Activated gamma-delta T cell treated with Interleukin-2 at 50 U/mL for 16 hours (primary cell): ENCODE results near the gene P3H2.
"Not testable (repeated sequence)": the region's sequence is repeated elsewhere in the genome, so short reads cannot be mapped to it uniquely, and the experiment has no call there.

Experiments
- DNase-seq: peaks from one replicate; pipeline ENCODE4 v3.0.0-alpha.2; 2020

P3H2 gene

DNA sequence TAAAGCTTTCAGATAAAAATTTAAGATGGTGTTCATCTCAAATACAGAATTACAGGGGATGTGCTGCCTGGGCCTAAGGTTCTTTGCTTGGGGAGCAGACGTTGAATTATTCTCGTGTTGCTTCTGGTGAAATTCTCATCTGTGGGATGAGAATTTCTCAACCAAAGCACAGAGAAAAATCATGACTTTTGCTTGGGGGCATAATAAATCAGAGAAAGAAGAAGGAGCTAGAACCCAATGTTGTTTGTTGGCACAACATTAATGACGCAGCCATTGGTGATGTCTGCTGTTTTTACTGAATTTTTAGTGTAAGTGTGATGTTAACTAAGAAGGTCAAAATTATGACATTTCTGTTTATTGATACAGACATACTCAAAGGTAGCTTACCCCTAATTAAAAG, 35.7 kb downstream of the P3H2 start:
- DNase-seq, result no peak

DNA sequence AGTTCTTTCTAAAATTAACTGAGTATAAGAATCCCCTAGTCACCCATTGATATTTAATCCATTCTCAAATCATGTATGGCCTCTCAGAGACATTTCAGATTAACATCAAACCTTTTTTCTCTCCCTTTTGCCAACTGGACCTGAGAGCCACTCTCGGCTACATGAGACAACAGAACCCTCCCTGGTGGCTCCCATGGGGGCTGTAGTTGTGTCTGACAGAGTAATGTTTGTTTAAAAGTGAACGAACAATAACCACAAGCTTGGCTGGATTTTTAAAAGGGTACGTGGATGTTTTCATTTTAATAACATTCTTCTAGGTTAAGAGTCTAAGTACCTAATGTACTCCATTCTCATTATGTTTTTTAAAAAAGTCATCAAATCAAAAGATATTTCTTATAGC, 37.1 kb downstream of the P3H2 start:
- no peak for DNase-seq

DNA sequence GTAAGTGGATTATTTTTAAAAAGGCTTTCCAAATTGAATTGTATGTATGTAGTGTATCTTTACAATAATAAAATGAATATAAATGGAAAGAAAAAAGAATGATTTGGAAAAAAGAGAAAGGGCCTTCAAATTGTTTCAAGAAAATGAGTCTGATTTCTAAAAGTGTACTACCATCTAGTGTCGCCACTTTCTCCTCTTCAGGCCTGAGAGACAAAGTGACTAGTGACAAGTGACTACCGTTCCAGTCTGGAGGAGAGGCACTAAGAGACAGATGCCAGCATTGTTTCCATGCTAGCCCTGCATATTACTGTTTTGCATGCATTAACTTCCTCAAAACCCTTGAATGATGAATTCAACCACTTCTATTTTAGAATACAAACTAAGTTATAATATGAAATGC, 39.3 kb downstream of the P3H2 start:
- no peak for DNase-seq

DNA sequence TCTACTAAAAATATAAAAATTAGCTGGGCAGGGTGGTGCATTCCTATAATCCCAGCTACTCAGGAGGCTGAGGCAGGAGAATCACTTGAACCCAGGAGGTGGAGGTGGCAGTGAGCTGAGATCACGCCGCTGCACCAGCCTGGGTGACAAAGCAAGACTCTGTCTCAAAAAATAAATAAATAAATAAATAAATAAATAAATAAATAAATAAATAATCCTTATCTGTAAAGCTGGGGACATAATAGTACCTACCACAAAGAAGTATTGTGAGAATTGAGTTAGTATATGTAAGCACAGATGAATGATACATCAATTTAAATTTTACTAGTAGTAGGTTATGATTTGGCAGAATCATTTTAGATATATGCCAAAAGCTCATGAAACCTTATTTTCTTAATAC, 41.5 kb downstream of the P3H2 start:
- not testable (repeated sequence) for DNase-seq

DNA sequence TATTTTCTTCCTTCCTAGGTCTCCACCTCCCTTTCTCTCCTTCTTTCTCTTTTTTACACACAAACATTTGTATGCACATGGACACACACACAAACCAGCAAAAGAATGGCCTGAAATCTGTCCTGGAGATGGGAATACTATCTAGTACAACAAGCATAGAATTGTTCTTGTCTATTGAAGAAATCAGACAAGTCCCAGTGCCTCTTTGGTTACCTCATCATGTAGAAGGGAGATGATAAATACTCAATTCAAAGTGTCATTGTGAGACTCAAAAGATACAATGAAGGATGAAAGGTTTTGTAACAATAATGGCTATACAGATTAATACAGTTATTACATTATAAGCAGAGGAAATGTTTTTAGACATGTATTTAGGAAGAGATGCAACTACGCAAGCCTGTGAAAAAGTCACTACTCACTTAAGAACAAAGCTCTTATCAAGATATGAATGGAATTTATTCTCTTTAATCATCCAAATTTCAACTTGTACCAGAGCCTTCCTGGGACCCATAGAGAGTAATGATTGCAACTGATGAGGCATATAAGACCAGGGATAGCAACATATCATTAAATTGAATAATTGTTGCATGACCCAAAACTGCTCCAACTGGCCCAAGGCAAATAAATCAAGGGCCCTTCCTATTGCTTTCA, 43.2 kb downstream of the P3H2 start:
- DNase-seq, result no peak

DNA sequence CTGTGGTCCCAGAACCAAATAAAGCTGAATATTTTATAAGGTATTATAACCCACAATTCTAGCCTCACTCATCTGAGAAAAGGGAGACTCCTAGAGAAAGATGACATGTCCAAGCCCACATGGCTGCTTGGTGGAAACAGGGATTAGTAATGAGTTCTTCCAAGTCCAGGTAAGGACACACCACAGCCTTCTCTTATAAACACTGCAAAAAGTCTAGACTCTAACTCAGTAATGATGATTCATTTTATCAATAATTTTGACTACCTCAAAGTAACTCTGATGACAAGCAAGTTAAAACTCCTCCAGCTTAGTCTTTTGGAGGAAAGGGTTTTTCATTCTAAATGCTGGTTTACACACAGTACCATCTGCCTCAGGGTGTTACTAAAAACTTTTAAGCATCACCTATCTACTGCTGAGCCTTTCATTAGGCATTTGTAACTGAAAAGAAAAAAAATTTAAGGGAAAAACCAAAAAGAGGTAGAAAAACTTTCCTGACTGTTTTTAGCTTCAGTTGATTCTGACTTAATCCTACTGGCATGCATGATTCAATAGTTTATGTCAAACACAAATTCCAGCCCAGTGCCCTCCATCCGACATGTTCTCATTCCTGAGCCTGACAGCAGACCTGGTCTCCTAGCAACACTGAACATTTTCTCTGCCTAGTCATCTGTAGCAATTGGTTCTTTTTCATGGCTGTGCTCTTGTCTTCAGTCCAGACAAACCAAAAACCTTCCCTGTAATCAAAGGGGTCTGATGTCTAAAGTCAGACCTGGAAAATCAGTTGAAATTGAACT, 43.9 kb downstream of the P3H2 start:
- DNase-seq, result no peak

DNA sequence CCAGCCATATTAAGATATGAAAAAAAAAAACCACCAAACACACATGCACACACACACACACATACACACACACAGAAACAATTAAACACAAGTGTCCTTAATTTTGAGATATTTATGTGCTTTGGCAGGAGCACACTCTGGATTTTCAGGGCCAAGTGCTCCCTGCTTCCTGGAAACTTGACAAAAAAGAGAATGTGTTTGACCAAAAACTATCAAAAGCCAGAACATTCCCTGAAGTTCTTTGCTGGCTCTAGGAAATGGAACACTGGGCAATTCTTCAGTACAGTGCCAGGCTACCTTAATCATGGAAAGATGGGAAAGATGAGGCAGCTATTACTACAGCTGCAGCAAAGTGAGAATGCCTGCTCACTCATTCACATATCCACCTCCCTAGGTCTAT, 44.6 kb downstream of the P3H2 start:
- DNase-seq, result no peak

DNA sequence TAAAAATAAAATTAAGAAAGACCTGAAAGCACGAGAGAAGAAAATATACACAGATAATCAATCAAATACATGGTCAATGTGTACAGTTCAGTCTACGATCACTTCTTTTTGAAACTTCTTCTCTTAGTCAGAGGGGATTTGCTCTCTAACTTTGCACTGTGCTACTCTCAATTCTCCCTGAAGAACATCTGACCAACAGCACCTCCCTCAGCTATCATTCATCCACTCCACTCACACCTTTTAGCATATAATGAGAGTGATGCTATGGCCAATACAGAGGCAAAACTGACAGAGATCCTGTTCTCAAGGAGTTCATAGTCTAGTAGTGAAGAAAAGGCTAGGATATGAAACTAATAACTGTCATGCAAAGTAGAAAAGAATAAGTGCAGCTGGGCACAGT, 45.9 kb downstream of the P3H2 start:
- DNase-seq, result no peak

DNA sequence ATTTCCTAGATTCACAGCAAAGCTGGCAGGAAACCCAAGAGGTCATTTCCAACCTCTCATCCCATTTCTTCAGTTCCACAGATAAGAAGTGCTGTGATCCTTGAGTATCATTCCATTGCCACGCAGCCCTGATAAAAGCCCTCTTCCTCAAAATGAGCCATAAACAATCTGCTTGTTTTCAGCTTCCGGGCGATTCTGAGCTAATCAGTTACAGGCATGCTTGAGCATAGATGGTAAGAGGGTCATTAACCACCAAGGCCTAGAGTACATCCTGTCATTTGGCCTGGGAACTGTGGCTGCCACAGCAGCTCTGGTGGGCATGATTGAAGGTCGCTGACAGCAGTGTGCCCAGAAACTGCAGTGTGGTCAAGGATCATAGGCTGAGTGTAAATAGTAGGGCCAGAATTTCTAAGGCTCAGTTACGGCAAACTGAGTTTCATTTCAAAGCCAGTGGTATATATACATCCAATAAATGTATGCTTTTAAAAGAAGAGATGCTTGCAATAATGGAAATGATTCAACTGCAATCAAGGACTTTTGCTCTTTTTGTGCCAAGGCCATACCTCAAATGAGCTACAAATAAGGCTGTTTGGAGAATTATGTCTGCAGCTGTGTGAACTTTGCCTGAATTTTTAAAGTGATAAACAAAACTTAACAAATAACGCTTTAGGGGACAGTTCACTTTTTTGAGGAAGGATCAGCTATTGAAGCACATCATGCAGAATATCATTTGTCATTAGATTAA, 47.3 kb downstream of the P3H2 start:
- DNase-seq, result no peak

DNA sequence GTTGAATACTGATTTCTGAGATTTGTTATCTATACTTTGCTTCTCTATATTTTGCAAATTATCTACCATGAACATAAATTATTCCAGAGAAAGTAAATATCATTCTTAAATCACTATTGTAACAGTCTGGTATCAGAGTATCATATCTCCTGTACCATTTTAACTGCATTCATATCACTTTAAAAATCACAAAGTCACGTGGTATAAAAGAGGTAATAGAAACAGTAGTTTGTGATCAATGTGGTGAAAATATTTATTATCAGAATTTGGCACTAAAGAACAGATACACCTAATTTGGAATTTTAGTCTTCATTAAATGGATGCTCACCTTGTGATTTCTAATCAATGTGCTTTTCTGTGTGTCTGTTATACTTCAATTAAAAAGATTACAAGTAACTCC, 47.8 kb downstream of the P3H2 start:
- no peak for DNase-seq

DNA sequence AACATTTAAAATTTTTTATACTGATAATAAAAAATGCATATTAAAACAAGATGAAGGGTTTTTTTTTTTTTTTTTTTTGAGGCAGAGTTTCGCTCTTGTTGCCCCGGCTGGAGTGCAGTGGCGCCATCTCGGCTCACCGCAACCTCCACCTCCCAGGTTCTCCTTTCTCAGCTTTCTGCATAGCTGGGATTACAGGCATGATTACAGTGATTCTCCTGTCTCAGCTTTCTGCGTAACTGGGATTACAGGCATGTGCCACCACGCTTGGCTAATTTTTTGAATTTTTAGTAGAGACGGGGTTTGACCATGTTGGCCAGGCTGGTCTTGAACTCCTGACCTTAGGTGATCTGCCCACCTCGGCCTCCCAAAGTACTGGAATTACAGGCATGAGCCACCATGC, 48.8 kb downstream of the P3H2 start:
- not testable (repeated sequence) for DNase-seq

DNA sequence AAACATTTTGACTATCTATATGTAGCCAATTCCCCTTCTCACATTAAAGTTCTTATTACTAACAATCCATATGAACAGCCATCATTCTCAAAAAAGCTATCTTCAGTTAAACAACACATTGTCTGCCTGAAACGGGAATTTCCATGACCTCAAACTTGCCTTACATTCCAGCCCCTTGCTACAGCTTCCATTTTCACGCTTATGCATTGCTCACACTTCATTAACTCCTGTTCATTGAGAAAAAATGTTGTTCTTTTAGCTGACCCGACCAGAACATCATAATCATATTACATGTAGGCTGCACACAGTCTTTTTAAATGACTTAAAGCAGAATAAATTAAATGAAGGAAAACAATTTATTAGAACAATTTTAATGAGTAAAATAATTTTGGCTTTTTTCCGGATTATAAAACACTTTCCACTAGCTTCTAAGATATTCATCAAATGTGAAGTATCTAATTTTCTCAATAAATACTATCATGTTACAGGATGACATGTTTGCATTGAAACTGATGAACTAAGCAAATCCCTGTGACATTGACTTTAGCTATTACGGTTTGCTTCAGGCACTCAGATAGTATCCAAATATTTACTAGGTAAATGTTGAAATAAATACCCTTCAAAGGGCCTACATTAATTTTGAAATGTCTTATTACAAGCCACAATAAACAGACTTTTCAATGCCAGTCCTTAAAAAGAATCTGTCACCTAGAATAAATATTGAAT, 49.9 kb downstream of the P3H2 start:
- no peak for DNase-seq

DNA sequence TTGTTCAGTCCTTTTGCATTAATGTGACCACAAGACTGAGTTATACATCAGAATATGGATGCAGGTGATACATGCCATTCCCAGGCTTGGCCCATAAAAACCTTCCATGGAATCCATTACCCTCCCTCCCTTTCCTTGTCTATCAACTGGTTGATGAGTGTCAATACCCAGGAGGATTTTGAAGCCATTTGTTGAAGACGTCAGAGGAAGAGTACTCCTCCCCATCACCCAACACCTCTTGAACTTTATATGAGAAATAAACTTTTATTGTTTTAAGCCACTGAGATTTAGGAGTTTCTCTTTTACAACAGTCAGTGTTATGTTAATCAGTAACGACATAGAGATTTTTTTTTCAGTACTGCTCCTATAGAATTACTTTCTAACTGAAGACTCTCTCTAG, 55.5 kb downstream of the P3H2 start:
- no peak for DNase-seq

DNA sequence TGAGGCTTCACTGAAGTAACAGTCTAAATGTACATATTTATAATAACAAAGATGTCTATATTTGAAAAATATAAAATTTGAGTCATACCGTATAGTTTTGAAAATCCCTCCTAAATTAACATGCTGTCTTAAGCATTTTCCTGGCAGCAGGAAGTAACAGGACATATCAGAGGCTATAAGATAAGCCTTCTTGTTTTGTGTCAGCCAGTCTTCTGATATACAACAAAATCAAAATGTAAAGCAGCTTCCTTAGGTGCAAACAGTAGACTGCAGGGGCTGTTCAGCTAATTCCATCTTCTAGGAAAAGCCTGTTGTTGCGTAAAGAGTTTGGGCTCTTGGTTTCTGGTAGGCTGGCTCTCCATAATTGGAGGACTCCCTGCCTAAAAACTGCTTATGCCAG, 56.0 kb downstream of the P3H2 start:
- no peak for DNase-seq

DNA sequence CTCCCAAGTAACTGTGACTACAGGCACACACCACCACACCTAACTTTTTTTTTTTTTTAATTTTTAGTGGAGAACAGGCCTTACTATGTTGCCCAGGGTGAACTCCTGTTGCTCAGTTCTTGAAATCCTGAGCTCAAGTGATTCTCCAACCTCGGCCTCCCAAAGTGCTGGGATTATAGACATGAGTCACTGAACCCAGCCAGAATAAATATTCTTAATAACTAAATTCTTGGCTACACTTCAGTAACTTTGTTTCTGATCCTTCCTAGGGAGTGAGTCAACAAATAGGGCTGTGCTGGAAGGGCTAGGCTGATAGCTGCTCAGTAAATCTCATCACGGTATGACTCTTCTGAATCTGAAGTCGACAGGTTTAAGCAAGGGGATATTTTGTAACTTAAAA, 56.6 kb downstream of the P3H2 start:
- DNase-seq, result no peak

DNA sequence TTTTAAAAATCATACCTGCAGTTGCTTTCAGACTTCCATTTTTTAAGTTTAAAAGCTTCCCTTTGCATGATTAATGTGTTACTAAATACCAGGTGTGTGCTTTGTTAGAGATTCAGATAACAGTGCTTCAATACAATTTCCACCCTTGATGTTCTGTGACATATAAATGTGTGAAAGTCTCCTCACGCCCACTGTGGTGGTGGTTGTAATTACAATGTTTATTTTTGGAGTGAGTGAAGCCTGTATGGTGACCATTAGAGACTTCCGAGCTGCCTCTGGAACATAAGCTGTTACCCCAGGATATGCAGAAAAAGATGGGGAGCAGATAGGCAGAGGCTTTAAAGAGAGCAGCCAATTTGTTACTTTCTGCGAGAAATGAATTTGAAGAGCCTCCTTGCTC, 57.2 kb downstream of the P3H2 start:
- DNase-seq, result no peak

DNA sequence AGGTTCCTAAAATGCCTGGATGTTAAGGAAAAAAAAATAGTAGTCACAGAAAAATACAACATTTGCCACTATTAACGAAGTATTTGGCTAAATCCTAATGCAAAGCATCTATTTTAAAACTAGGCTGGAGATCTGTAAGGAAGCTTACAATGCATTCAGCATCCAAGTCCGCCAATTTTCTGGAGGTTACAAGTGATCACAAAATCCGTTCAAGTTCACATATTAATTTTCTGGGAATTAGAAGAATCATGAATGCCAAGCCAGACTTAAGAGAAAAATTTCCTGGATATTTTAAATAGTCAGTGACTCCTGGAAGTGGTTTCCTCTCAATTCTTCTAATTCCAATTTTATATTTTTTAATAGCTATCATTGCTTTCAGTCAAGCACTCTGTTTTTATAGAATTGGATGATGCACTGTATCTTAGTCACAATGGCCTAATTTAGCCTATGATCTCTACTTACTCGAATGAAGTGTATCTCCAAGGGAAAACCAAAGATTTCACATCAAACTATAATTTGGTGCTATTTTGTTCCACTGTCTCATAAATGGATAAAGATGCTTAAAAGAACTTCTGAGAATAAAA, 60.4 kb downstream of the P3H2 start:
- no peak for DNase-seq

DNA sequence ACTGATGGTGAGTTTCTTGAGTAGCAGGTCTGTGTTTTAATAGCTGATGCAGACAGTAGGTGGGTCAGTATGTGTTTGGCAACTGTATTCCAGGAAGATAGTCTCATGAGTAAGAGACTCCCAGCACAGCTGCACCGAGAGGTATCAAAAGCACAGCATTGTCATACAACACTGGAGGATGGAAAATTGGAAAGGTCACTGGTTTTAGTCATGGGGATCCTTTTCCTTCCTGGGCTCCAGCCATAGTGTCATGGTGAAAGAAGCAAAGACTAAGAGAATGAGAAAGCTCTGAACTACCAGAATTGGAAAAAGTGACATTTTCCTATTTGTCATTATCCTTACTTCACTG, 61.5 kb downstream of the P3H2 start:
- no peak for DNase-seq

DNA sequence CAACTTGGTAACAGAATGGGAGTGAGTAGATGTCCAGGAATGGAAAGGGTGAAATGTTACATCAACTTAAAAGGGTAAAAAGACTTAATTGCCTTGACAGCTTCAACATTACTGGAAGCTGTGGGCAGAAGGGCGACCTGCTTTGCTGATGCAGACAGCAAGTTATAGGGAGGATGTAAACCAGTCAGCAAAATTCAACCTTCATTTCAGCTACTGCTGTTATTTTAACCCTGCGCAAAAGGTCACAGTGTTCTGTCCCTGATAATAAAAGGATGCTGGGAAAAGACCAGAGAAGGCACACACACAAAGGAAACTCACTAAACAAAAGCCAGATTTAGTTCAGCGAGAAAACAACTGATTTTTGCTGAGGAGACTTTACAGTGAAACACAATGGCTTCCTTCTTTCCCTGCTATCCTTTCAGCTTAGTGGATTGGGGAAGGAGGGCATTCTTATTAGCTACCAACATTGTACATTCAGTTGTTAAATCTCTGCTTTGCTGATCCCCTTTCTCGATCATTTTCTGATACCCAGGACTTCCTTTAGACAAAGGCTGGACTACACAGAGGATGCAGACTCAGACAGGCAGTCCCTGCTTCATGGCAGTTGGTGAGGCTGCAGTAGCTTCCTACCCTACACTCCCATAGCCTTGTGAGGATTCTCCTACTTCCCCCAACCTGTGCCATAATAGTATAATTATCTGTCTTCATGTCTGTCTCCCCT, 62.0 kb downstream of the P3H2 start:
- DNase-seq, result no peak

DNA sequence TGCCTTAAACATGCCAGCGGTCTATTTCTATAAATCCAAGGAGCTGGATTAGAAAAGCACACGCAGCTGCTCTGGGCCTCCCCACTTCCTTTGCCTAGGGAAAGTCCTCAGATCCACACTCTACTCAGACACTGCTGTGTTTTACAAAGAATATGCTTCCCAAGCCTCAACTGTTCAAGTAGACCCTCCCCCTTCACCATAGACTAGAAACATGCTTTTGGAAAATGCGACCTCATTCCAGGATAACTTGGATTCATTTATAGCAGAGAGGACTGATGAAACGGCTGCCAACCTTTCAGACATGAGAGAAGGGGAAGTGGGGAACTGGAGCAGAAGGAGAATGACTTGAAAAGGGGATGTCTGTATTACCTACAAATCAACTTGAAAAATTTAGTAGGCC, 64.0 kb downstream of the P3H2 start:
- DNase-seq, result no peak

DNA sequence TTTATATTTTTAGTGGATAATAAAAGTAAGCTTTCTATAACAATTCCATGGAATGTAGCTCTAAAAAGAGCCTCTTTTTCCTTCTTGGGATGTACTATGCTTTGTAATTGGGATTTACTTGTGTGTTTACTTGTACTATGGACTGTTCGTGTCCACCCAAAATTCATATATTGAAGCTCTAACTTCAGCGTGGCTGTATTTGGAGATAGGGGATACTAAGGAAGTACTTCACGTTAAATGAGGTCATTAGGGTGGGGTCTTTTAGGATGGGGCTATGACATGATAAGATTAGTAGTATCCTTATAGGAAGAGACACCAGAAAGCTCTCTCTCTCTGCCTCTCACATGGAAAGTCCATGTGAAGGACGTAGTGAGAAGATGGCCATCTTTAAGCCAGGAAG, 64.9 kb downstream of the P3H2 start:
- DNase-seq, result no peak

DNA sequence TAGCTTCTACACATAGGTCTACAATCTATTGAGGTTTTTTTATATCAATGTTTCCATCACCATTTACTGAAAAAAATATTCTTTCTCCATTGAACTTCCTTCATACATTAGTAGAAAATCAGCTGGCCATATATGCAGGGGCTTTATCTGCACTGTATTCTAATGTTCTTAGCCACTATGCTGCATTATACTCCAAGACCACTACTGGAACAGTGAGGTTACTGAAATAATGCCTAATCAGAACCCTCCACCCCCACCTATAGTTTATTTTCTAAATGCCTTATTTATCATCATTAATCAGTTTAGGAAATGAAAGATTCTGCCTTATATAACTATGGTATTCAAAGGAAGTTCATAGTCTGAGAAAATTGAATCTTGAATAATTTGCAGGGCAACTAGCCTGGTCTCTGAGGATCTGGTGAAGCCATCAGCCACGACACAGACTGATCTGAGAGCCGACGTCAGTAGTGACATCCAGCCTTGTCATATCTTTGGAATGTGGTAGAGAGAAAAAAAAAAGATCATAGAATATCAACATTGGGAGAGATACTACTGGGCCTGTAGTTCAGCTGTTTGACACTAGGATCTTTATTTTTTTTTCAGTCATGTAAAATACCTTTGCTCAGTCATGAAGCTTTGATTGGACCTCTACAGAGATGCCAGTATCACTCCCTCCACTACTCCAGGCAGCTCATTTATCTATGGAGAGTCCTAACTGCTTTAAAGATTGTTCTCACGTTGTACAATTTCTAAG, 66.6 kb downstream of the P3H2 start:
- DNase-seq, result no peak
